OCI-LY3 (cell line): ENCODE data around the gene PTPN6.

Source experiments
- EZH2phosphoT487 ChIP-seq: fragments of 200-600 bp; shearing (Covaris generic); IDR thresholded peaks from 2 replicates; pipeline ENCODE4 v1.6.1; 2018; ENCODE audit warnings: antibody characterized with exemption, mixed run types, low read depth
- TF ChIP-seq, protein P1 (sequence below): fragments of 200-600, 300-600 bp; sonication (generic); IDR thresholded peaks from 2 replicates; pipeline ENCODE4 v1.5.1; 2014; ENCODE audit warnings: antibody characterized with exemption, low read length, low read depth

DNA sequence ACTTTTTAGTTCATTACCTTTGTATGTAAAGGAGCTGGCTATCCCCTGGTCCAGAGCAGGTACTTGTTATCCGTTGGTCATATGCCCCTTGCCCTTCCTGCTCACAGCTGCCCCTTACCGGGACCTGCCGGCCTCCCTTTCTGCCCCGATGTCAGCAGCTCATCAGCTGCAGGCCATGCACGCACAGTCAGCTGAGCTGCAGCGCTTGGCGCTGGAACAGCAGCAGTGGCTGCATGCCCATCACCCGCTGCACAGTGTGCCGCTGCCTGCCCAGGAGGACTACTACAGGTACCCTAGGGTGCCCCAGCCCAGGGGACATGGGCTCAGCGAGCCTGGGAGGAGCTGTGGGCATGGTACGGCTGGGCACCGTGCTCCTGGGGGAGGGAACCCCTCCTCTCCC, 9.9 kb upstream of the PTPN6 start:
- TF ChIP-seq, protein P1, sequence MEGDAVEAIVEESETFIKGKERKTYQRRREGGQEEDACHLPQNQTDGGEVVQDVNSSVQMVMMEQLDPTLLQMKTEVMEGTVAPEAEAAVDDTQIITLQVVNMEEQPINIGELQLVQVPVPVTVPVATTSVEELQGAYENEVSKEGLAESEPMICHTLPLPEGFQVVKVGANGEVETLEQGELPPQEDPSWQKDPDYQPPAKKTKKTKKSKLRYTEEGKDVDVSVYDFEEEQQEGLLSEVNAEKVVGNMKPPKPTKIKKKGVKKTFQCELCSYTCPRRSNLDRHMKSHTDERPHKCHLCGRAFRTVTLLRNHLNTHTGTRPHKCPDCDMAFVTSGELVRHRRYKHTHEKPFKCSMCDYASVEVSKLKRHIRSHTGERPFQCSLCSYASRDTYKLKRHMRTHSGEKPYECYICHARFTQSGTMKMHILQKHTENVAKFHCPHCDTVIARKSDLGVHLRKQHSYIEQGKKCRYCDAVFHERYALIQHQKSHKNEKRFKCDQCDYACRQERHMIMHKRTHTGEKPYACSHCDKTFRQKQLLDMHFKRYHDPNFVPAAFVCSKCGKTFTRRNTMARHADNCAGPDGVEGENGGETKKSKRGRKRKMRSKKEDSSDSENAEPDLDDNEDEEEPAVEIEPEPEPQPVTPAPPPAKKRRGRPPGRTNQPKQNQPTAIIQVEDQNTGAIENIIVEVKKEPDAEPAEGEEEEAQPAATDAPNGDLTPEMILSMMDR = no peak
- TF ChIP-seq EZH2phosphoT487 = no peak
